Ovary (tissue), 3 donors: ENCODE results near the gene LPCAT1.

Experiments used
- CTCF ChIP-seq, 3 donors: fragments of 450-650 bp in 2 of 3; fragments of 200-600 bp in 1 of 3; IDR thresholded peaks; one replicate each; pipeline versions ENCODE4 v1.5.1 to v1.8.0; 2016 to 2022; ENCODE audit warnings: antibody characterized with exemption in 3 of 3, mild to moderate bottlenecking in 1 of 3
- EP300 ChIP-seq: sonication (generic); formaldehyde crosslinking; IDR thresholded peaks from one replicate; pipeline ENCODE4 v1.6.1; 2017; ENCODE audit warnings: antibody characterized with exemption
- donor health status: DM: no; HTN: no; CAD: no.

DNA sequence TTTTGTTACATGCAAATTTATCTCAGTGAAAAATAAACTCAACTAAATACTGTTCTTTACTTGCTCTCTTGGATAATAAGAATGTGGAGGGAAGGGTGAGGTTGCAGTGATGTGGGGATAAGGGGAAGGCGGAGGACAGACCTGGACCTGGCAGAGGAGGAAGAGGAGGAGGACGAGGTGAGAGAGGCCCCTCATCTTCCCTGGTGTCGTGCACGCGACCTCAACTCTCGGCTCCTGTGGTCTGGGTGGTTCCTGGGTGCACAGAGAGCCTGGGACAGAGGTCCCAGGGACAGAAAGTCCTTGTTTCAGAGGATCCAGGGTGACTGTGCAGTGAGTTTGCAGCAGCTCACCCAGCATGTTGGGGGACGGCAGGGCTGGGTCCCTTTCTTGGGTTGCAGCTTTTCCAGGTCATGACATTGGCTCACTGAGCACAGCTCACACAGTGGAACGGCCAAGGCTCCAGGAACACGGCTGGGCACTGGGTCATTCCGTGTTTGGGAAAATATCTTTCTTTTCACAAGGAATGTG, 37.7 kb upstream of the LPCAT1 start:
- no peak for TF ChIP-seq EP300
- no peak for TF ChIP-seq CTCF (IDR thresholded peaks at IDR 0.05)
